ENCODE measurements around the gene SFMBT1. TPM values are rescaled to one million over a fixed set of nuclear protein-coding genes. Genes with fewer than 3 reads are reported as not detected.

SFMBT1 gene
- polyA plus RNA-seq, 1 of the 3 experiments (the other 2 are of a cell fraction) = 0.72 TPM

DNA sequence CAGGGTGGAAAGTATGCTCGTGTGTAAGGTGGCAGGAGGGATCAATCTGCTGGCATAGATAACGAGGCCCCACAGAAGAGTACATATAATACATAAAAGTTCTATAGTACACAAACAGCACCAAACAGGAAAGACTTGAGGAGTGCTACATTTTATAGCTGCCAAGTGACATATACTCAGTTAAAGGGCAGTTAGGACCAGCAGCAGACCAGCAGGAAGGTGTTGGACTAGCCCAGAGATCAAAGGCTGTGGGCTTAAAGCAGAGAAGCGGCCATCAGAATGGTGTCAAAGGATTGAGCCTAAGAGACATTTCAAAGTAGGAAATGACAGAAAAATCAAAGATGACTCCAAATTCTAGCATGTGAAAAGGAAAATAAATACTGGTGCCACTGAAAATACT is 34.5 kb downstream of the SFMBT1 start:
- Histone ChIP-seq H4K20me1 (ENCODE audit: insufficient read depth) (no peaks in the 10 kb centered on the region), H3K4me1 (ENCODE audit: control insufficient read depth in 1 of 2, insufficient read depth in 2 of 2, low read depth in 1 of 2, low read length in 1 of 2) (no peaks in the 10 kb centered on the region), H3K27ac (ENCODE audit: low read depth in 2 of 2, low read length in 1 of 2) (no peak overlapping the region), H3K4me2 (no peak overlapping the region), H3K9me3 (no peaks in the 10 kb centered on the region), H3K27me3 (ENCODE audit: insufficient read depth) (no peaks in the 10 kb centered on the region), H3K79me2 (ENCODE audit: insufficient read depth) (no peaks in the 10 kb centered on the region), H3K9me2 (no peaks in the 10 kb centered on the region), H3K9ac (no peak overlapping the region), H3K4me3 (ENCODE audit: low read depth in 2 of 2, low read length in 1 of 2) (no peak overlapping the region), H2AFZ (ENCODE audit: low read depth) (no peak overlapping the region), H3F3A (replicated peaks; ENCODE audit: insufficient read depth) (no peaks in the 10 kb centered on the region), H3K36me3 (replicated peaks in 1 of 2; ENCODE audit: control insufficient read depth in 1 of 2, insufficient read depth in 2 of 2, low read length in 1 of 2) (no peaks in the 10 kb centered on the region)
- WGBS (ENCODE audit: low lambda C conversion rate) = 77% methylated on average over 3 of the region's 3 CpGs
- TF ChIP-seq MXI1 (IDR thresholded peaks at IDR 0.05; ENCODE audit: low read depth, low read length) (no peak), TAF1 (IDR thresholded peaks at IDR 0.05; ENCODE audit: borderline replicate concordance, low read depth, low read length) (no peak), POLR2AphosphoS5 (IDR thresholded peaks at IDR 0.05; ENCODE audit: low read depth, low read length) (no peak), RFX5 (IDR thresholded peaks at IDR 0.05; ENCODE audit: low read length) (no peak), SIN3A (IDR thresholded peaks at IDR 0.05; ENCODE audit: borderline replicate concordance, low read depth, low read length) (no peak), YY1 (IDR thresholded peaks at IDR 0.05; ENCODE audit: low read depth) (no peak), GABPA (IDR thresholded peaks at IDR 0.05; ENCODE audit: low read depth) (no peak), JUND (IDR thresholded peaks at IDR 0.05) (no peak)
- TF ChIP-seq, protein P1, sequence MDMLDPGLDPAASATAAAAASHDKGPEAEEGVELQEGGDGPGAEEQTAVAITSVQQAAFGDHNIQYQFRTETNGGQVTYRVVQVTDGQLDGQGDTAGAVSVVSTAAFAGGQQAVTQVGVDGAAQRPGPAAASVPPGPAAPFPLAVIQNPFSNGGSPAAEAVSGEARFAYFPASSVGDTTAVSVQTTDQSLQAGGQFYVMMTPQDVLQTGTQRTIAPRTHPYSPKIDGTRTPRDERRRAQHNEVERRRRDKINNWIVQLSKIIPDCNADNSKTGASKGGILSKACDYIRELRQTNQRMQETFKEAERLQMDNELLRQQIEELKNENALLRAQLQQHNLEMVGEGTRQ (IDR thresholded peaks at IDR 0.05; ENCODE audit: borderline replicate concordance, low read depth, low read length) = no peak
- TF ChIP-seq, protein P2, sequence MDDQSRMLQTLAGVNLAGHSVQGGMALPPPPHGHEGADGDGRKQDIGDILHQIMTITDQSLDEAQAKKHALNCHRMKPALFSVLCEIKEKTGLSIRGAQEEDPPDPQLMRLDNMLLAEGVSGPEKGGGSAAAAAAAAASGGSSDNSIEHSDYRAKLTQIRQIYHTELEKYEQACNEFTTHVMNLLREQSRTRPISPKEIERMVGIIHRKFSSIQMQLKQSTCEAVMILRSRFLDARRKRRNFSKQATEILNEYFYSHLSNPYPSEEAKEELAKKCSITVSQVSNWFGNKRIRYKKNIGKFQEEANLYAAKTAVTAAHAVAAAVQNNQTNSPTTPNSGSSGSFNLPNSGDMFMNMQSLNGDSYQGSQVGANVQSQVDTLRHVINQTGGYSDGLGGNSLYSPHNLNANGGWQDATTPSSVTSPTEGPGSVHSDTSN (IDR thresholded peaks at IDR 0.05) = no peak
- DNase-seq = no peak
- ChIA-PET CTCF (interaction anchor here (2.4 kb wide), 1 partner anchor 11 kb away, joined by 5 read pairs; no protein-coding TSS in a partner anchor), POLR2A (no interaction called here)

DNA sequence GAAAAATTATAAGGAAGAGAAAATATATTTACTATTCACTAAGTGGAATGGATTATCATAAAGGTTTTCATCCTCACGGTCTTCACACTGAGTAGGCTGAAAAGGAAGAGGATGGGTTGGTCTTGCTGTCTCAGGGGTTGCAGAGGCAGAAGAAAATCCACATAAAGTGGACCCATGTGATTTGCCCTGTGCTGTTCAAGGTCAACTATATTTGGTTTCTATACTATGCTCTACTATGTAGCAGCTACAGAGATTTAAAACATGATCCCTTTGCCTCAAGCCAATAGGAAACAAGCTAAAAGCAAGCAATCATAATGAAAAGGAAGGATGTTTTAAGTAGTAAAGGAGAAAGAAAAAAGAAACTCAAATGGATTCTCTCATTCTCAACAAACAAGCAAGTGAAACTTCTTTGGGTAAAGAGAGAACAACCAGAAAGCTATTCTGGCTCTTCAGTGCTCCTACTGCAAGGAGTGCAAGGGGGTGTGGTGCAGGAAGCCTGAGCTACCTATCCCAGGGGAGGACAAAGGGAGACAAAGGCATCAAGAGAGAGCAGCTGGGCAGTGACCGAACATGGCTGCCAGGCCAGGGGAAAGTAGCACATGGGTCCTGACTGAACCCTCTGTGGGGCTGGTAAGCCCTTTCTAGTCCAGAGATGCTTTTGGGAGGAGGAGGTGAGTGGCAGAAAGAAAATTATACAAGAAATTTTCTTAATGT is 35.9 kb downstream of the SFMBT1 start:
- Histone ChIP-seq H4K20me1 (ENCODE audit: insufficient read depth) (no peaks in the 10 kb centered on the region), H3K27me3 (ENCODE audit: insufficient read depth) (no peaks in the 10 kb centered on the region), H3K9me2 (no peaks in the 10 kb centered on the region), H3K4me1 (ENCODE audit: control insufficient read depth in 1 of 2, insufficient read depth in 2 of 2, low read depth in 1 of 2, low read length in 1 of 2) (no peaks in the 10 kb centered on the region), H3K27ac (ENCODE audit: low read depth in 2 of 2, low read length in 1 of 2) (no peak overlapping the region), H3K36me3 (replicated peaks in 1 of 2; ENCODE audit: control insufficient read depth in 1 of 2, insufficient read depth in 2 of 2, low read length in 1 of 2) (no peaks in the 10 kb centered on the region), H3K9ac (no peak overlapping the region), H3K4me2 (no peak overlapping the region), H3K9me3 (no peaks in the 10 kb centered on the region), H2AFZ (ENCODE audit: low read depth) (no peak overlapping the region), H3K79me2 (ENCODE audit: insufficient read depth) (no peaks in the 10 kb centered on the region), H3K4me3 (ENCODE audit: low read depth in 2 of 2, low read length in 1 of 2) (no peak overlapping the region), H3F3A (replicated peaks; ENCODE audit: insufficient read depth) (no peaks in the 10 kb centered on the region)
- ChIA-PET POLR2A (no interaction called here), CTCF (interaction anchor here (0.6 to 2.4 kb wide), 3 partner anchors 13 to 211 kb away, joined by 3 to 5 read pairs (median 3); no protein-coding TSS in a partner anchor)
- 91% methylated on average over 2 of the region's 2 CpGs for WGBS (ENCODE audit: low lambda C conversion rate)
- DNase-seq = no peak
- TF ChIP-seq FOSL2 (IDR thresholded peaks at IDR 0.05; ENCODE audit: borderline replicate concordance, low read depth) = no peak
- TF ChIP-seq MXI1 (IDR thresholded peaks at IDR 0.05; ENCODE audit: low read depth, low read length) = no peak
- TF ChIP-seq CHD2 (IDR thresholded peaks at IDR 0.05; ENCODE audit: low read length, partially characterized antibody) = no peak
- TF ChIP-seq, protein P3, sequence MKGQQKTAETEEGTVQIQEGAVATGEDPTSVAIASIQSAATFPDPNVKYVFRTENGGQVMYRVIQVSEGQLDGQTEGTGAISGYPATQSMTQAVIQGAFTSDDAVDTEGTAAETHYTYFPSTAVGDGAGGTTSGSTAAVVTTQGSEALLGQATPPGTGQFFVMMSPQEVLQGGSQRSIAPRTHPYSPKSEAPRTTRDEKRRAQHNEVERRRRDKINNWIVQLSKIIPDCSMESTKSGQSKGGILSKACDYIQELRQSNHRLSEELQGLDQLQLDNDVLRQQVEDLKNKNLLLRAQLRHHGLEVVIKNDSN (IDR thresholded peaks at IDR 0.05; ENCODE audit: borderline replicate concordance, low read depth) = no peak
- no peak for TF ChIP-seq SMC3 (IDR thresholded peaks at IDR 0.05; ENCODE audit: low read depth, low read length)
- TF ChIP-seq, protein P2 (IDR thresholded peaks at IDR 0.05) = no peak
- TF ChIP-seq, protein P4, sequence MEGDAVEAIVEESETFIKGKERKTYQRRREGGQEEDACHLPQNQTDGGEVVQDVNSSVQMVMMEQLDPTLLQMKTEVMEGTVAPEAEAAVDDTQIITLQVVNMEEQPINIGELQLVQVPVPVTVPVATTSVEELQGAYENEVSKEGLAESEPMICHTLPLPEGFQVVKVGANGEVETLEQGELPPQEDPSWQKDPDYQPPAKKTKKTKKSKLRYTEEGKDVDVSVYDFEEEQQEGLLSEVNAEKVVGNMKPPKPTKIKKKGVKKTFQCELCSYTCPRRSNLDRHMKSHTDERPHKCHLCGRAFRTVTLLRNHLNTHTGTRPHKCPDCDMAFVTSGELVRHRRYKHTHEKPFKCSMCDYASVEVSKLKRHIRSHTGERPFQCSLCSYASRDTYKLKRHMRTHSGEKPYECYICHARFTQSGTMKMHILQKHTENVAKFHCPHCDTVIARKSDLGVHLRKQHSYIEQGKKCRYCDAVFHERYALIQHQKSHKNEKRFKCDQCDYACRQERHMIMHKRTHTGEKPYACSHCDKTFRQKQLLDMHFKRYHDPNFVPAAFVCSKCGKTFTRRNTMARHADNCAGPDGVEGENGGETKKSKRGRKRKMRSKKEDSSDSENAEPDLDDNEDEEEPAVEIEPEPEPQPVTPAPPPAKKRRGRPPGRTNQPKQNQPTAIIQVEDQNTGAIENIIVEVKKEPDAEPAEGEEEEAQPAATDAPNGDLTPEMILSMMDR (IDR thresholded peaks at IDR 0.05) = no peak
- TF ChIP-seq RAD21 (IDR thresholded peaks at IDR 0.05; ENCODE audit: low read length) = no peak
- TF ChIP-seq POLR2AphosphoS5 (IDR thresholded peaks at IDR 0.05; ENCODE audit: low read depth, low read length) = no peak
- no peak for TF ChIP-seq TEAD4 (IDR thresholded peaks at IDR 0.05; ENCODE audit: borderline replicate concordance, insufficient read depth)
- TF ChIP-seq TCF12 (IDR thresholded peaks at IDR 0.05) = no peak
- TF ChIP-seq EP300 (IDR thresholded peaks at IDR 0.05; ENCODE audit: borderline replicate concordance in 1 of 2, low read depth in 1 of 2, low read length in 1 of 2) = no peak
- TF ChIP-seq NRF1 (IDR thresholded peaks at IDR 0.05; ENCODE audit: low read depth, low read length) = no peak
- TF ChIP-seq JUND (IDR thresholded peaks at IDR 0.05) = no peak
- TF ChIP-seq MEF2A (IDR thresholded peaks at IDR 0.05; ENCODE audit: borderline replicate concordance, low read depth) = no peak
- no peak for TF ChIP-seq FOXM1 (IDR thresholded peaks at IDR 0.05; ENCODE audit: low read depth)
- no peak for TF ChIP-seq YY1 (IDR thresholded peaks at IDR 0.05; ENCODE audit: low read depth)
